Panc1 (cell line): ENCODE data around the gene NEDD8. TPM values are rescaled to one million over a fixed set of nuclear protein-coding genes. Genes with fewer than 3 reads are reported as not detected.
A peak's percentile ranks its signal among the peaks of the same experiment; 100 is the strongest.

ENCODE experiments used
- ATAC-seq: fragments of 200-7000 bp; cut with Tn5 transposase; 2 replicates; pipeline ENCODE4 v1.9.1; 2020; ENCODE audit warnings: mild to moderate bottlenecking, moderate library complexity
- BruUV-seq: library from RNA; stranded (reverse); fragments of 400-500 nt; replicated peaks from 2 replicates; lab custom pipeline; 2021; lab: Mats Ljungman, UMichigan
- CTCF ChIA-PET: fragments of 300-600 bp; sonication (Branson Sonifier 250); formaldehyde crosslinking; loops from one replicate; lab custom pipeline; 2022; ENCODE audit warnings: antibody characterized with exemption; lab: Charles Lee
- POLR2A ChIA-PET: fragments of 300-600 bp; sonication (Branson Sonifier 250); formaldehyde crosslinking; loops from one replicate; lab custom pipeline; 2022; ENCODE audit warnings: antibody characterized with exemption; lab: Charles Lee
- DNase-seq: peaks from one replicate; pipeline ENCODE4 v3.0.0-alpha.2; 2010; ENCODE audit warnings: low read depth, low spot score
- H3K27ac ChIP-seq: 2 replicates; pipeline ENCODE4 v1.5.1; 2011; ENCODE audit warnings: mild to moderate bottlenecking, low read length, inconsistent platforms
- H3K27me3 ChIP-seq: fragments of 200-500 bp; sonication (Bioruptor generic); 2 replicates; pipeline ENCODE4 v1.6.0; 2014; ENCODE audit warnings: low read length, inconsistent platforms; ENCODE audit not compliant: control insufficient read depth, insufficient read depth
- H3K36me3 ChIP-seq: fragments of 200-500 bp; sonication (Bioruptor generic); 2 replicates; pipeline ENCODE4 v1.5.1; 2014; ENCODE audit warnings: inconsistent platforms, mild to moderate bottlenecking, low read length, moderate library complexity; ENCODE audit not compliant: control insufficient read depth, insufficient read depth
- H3K4me1 ChIP-seq: 2 replicates; pipeline ENCODE4 v1.5.1; 2011; ENCODE audit warnings: inconsistent platforms, mild to moderate bottlenecking, low read length, moderate library complexity; ENCODE audit not compliant: control insufficient read depth, insufficient read depth
- H3K4me3 ChIP-seq, 2 experiments: 2 replicates each; pipeline ENCODE4 v1.5.1; 2011 to 2012; ENCODE audit warnings: low read depth in 2 of 2, low read length in 2 of 2, mild to moderate bottlenecking in 2 of 2, inconsistent platforms in 1 of 2, moderate library complexity in 1 of 2
- H3K9me3 ChIP-seq: fragments of 200-500 bp; sonication (Bioruptor generic); 2 replicates; pipeline ENCODE4 v1.5.1; 2014; ENCODE audit warnings: low read depth, mild to moderate bottlenecking, inconsistent platforms, low read length, moderate library complexity; ENCODE audit not compliant: control insufficient read depth, insufficient read depth
- POLR2AphosphoS5 ChIP-seq: IDR thresholded peaks from 2 replicates; pipeline ENCODE4 v1.6.1; 2012; ENCODE audit warnings: mild to moderate bottlenecking, low read depth, low read length, moderate library complexity
- SIN3A ChIP-seq: IDR thresholded peaks from 2 replicates; pipeline ENCODE4 v1.6.1; 2012; ENCODE audit warnings: low read depth, mild to moderate bottlenecking, low read length, moderate library complexity, borderline replicate concordance; ENCODE audit not compliant: insufficient read depth
- in situ Hi-C: cut with HindIII; loops from 2 replicates; pipeline ENCODE4 v1.10.0; 2016; ENCODE audit warnings: low sequenced_read_pairs, low pct_unique_long_range_greater_than_20kb
- intact Hi-C: fragments of 100-400 bp; cut with micrococcal nuclease; formaldehyde crosslinking; loops from one replicate; pipeline ENCODE4 v1.10.0; 2022; ENCODE audit not compliant: unreplicated experiment
- total RNA-seq: library from RNA; stranded (reverse); gene quantifications from one replicate; pipeline ENCODE4 v1.2.1, GENCODE V29; 2021; ENCODE audit not compliant: unreplicated experiment
- TF ChIP-seq, protein P1 (sequence below): fragments of 450-650 bp; IDR thresholded peaks from 2 replicates; pipeline ENCODE4 v1.5.1; 2017; ENCODE audit warnings: mild to moderate bottlenecking
- TF ChIP-seq, protein P2 (sequence below), 2 experiments: IDR thresholded peaks; 2 replicates each; pipeline ENCODE4 v1.6.1; 2011 to 2012; ENCODE audit warnings: low read depth in 2 of 2, control low read depth in 1 of 2, low read length in 1 of 2, mild to moderate bottlenecking in 1 of 2, moderate library complexity in 1 of 2; ENCODE audit not compliant: insufficient read depth in 1 of 2

The NEDD8 gene
- total RNA-seq, 1 experiment from 2014 or later: 155 TPM

DNA sequence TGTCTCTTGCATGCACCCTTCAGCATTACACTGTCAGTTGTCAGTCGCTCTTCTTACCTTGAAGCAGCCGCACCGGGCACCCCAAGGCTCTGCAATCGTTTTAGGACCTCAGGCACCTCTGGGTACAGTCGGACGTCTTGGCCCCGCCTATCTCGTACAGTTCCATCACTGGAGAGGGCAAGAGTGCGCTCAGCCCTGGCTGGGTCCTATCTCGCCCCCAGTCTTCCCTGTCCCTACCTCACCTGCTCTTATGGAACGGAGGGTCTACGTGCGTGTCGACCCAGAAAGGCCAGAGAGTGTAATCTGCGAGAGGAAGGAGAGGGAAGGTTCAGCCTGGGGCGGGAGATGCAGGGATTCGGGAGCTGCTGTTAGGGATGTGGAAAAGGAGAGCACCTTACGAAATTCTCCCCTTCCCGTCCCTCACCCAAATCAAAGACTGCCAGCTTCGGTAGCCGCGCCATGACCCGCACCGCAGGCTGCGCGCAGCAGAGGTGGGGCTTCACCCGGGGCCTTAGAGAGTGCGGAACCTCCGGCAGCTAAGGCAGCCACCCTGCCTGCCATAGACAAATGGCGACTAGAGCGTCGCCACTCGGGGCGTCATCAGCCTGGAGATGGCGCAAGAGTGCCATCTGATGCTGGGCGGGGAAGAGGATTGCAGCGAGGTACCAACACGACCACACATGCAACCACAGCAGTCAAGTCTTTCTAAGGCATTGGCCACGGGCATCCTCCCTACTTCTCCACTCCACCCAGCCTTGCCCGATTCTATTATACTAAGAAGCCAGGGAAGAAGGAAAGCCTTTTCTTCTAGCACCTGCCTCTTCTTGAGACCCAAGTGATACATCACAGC lies 16.4 kb downstream of the NEDD8 start, which contains the start of gene MDP1:
Gene MDP1 (minus strand): TSS at position 572 of the 850 bp plus-strand sequence. CDS start 111 bp downstream, at position 461.
- POLR2A ChIA-PET: interaction anchor here (0.6 kb wide), 1 partner anchor 31 kb away, joined by 4 read pairs; no protein-coding TSS in a partner anchor
- no peaks in the 10 kb centered on the region for H3K27me3 ChIP-seq
- H3K4me1 ChIP-seq: peaks cover 9% of the 10 kb centered on the region
- CTCF ChIA-PET: interaction anchor here (0.6 to 1.5 kb wide), 3 partner anchors 83 to 157 kb away, joined by 3 to 10 read pairs (median 9); no protein-coding TSS in a partner anchor
- H3K9me3 ChIP-seq: no peaks in the 10 kb centered on the region
- intact Hi-C loops (no loop called here), in situ Hi-C loops (no loop called here)
- H3K27ac ChIP-seq: peak within 1 kb of the TSS; percentile 89
- peak; percentile 86 for ATAC-seq
- H3K36me3 ChIP-seq: peaks cover 5% of the 10 kb centered on the region
- TF ChIP-seq POLR2AphosphoS5 (peak; percentile 86), SIN3A (no peak; the same call in 1 of the 2 replicates)
- TF ChIP-seq, protein P1, sequence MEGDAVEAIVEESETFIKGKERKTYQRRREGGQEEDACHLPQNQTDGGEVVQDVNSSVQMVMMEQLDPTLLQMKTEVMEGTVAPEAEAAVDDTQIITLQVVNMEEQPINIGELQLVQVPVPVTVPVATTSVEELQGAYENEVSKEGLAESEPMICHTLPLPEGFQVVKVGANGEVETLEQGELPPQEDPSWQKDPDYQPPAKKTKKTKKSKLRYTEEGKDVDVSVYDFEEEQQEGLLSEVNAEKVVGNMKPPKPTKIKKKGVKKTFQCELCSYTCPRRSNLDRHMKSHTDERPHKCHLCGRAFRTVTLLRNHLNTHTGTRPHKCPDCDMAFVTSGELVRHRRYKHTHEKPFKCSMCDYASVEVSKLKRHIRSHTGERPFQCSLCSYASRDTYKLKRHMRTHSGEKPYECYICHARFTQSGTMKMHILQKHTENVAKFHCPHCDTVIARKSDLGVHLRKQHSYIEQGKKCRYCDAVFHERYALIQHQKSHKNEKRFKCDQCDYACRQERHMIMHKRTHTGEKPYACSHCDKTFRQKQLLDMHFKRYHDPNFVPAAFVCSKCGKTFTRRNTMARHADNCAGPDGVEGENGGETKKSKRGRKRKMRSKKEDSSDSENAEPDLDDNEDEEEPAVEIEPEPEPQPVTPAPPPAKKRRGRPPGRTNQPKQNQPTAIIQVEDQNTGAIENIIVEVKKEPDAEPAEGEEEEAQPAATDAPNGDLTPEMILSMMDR: peak; percentile 82
- TF ChIP-seq, protein P2, sequence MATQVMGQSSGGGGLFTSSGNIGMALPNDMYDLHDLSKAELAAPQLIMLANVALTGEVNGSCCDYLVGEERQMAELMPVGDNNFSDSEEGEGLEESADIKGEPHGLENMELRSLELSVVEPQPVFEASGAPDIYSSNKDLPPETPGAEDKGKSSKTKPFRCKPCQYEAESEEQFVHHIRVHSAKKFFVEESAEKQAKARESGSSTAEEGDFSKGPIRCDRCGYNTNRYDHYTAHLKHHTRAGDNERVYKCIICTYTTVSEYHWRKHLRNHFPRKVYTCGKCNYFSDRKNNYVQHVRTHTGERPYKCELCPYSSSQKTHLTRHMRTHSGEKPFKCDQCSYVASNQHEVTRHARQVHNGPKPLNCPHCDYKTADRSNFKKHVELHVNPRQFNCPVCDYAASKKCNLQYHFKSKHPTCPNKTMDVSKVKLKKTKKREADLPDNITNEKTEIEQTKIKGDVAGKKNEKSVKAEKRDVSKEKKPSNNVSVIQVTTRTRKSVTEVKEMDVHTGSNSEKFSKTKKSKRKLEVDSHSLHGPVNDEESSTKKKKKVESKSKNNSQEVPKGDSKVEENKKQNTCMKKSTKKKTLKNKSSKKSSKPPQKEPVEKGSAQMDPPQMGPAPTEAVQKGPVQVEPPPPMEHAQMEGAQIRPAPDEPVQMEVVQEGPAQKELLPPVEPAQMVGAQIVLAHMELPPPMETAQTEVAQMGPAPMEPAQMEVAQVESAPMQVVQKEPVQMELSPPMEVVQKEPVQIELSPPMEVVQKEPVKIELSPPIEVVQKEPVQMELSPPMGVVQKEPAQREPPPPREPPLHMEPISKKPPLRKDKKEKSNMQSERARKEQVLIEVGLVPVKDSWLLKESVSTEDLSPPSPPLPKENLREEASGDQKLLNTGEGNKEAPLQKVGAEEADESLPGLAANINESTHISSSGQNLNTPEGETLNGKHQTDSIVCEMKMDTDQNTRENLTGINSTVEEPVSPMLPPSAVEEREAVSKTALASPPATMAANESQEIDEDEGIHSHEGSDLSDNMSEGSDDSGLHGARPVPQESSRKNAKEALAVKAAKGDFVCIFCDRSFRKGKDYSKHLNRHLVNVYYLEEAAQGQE (IDR thresholded peaks at IDR 0.05; ENCODE audit: insufficient read depth in 1 of 2, low read depth in 2 of 2, low read length in 1 of 2): no peak
- H3K4me3 ChIP-seq: peak within 1 kb of the TSS; percentile 74 to 77
- no TSS peak for BruUV-seq
- no peak for DNase-seq

DNA sequence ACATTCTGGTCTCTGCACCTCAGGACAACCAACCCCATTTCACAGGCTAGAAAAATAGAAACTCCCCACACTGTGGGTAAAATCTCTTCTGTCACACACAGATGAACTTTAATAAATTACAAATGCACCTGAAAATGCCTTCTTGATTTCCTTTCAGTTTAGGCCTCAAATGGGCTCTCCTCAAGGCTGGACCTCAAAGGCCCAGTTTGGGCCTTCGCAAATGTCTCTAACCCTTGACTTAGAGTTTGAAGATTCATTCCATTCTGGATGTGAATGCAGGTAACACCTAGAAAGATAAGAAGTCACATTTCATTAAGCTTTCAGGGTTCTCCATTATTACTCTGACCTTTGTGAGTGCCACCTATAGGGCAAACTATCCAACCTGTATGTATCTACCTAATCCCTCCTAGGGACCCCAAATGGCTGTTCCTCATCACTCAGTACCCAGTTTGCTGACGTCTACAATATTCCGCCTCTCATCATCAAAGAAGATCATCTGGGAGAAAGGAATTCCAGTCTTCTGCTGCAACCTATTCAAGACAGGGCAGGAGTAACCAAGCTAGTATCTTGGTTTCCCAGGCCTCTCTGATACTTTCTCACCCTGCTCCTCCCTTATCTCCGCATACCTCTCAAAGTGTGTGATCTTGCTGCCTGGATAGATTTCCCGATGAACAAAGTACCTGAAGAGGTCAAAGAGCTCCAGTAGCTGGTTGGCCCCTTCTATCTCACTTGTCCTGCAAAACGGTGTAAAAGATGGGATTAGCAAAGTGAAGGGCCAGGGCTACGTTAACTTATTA lies 18.1 kb downstream of the NEDD8 start:
- Histone ChIP-seq H3K36me3 (peaks cover 5% of the 10 kb centered on the region), H3K27ac (peak overlapping the region; percentile 96), H3K27me3 (no peaks in the 10 kb centered on the region), H3K4me1 (peaks cover 9% of the 10 kb centered on the region), H3K9me3 (no peaks in the 10 kb centered on the region), H3K4me3 (peak overlapping the region; percentile 72 to 84)
- ATAC-seq (no peak), DNase-seq (no peak)
- CTCF ChIA-PET: interaction anchor here (0.7 to 1.5 kb wide), 4 partner anchors 13 to 156 kb away, joined by 4 to 9 read pairs (median 4); partner anchors contain the start of gene TINF2
- in situ Hi-C loops: no loop called here
- no TSS peak for BruUV-seq
- POLR2A ChIA-PET: interaction anchor here (0.7 kb wide), 1 partner anchor 26 kb away, joined by 9 read pairs; no protein-coding TSS in a partner anchor
- intact Hi-C loops: no loop called here
- TF ChIP-seq POLR2AphosphoS5: no peak
- TF ChIP-seq, protein P2 (IDR thresholded peaks at IDR 0.05; ENCODE audit: insufficient read depth in 1 of 2, low read depth in 2 of 2, low read length in 1 of 2): no peak
